Measurements from ENCODE around the gene PLPPR3. TPM values are rescaled to one million over a fixed set of nuclear protein-coding genes. Genes with fewer than 3 reads are reported as not detected.

Gene PLPPR3
- total and polyA plus RNA-seq, 10 donors = 0.03 to 0.79 (median 0.42) TPM; not detected in 4

- H3K9me3 ChIP-seq = peaks cover 0 to 19% (median 11%) of the 10 kb centered on the region in 8 donors
- H3K4me3 ChIP-seq = no peak overlapping the region
- no peaks in the 10 kb centered on the region for H3K4me1 ChIP-seq
- peaks cover 0 to 26% (median 0%) of the 10 kb centered on the region in 7 donors for H3K27me3 ChIP-seq (replicated peaks in 1 of 7)
- WGBS, 5 donors = 86 to 96% (median 94%) methylated on average over 8 to 10 of the region's 10 CpGs
- no peak overlapping the region for H3K27ac ChIP-seq
- no peak for DNase-seq
- no peak for TF ChIP-seq POLR2A (IDR thresholded peaks at IDR 0.05)
- no peak for TF ChIP-seq CTCF (IDR thresholded peaks at IDR 0.05 in 8 of 11, conservative IDR thresholded peaks at IDR 0.05 in 3 of 11)
- no peak for TF ChIP-seq POLR2AphosphoS5 (IDR thresholded peaks at IDR 0.05)
- intact Hi-C loops (cut with DNase I; ENCODE audit: low total_unique reads) = no loop called here
- no peaks in the 10 kb centered on the region for H3K36me3 ChIP-seq
Observed at GRCh38 chr19:763181-763580, 58.6 kb downstream of the PLPPR3 start.

Small RNAs within 50 kb of the gene (microRNA-seq; reads per million reads assigned to microRNA genes)
- gene MIR3187 (5.8 to 8.1 (median 7.3) reads per million in 3 donors), gene MIR4745 (0.85 to 2.9 (median 2.8) reads per million in 3 donors)

Small RNAs within 50 kb of the gene (small RNA-seq; reads per million reads assigned to genes)
- 0 reads per million in 4 donors for gene MIR3187

Other genes with a start within 250 kb of the PLPPR3 start
- 100 to 1,000 TPM; 180 to 307 (median 274) TPM for gene BSG, start 249.4 kb downstream of the PLPPR3 start, total RNA-seq
- 100 to 1,000 TPM in 2 of 3 donors, 10 to 100 TPM in 1; 95.3 to 141 (median 139) TPM for gene BSG, start 249.4 kb downstream of the PLPPR3 start, polyA plus RNA-seq
- gene HCN2, start 232.1 kb downstream of the PLPPR3 start, total RNA-seq = 1 to 10 TPM in 1 of 7 donors, under 1 TPM in 4, not detected in 2; 0.19 to 1.1 (median 0.54) TPM
- under 1 TPM; 0.09 to 0.19 (median 0.11) TPM for gene HCN2, start 232.1 kb downstream of the PLPPR3 start, polyA plus RNA-seq
- gene POLRMT, start 188.4 kb downstream of the PLPPR3 start, total RNA-seq = 10 to 100 TPM; 28.6 to 55.6 (median 49.7) TPM
- 100 to 1,000 TPM in 2 of 3 donors, 10 to 100 TPM in 1; 67.8 to 105 (median 102) TPM for gene POLRMT, start 188.4 kb downstream of the PLPPR3 start, polyA plus RNA-seq
- under 1 TPM in 2 of 7 donors, not detected in 5; 0.27 to 0.61 TPM for gene FGF22, start 182.1 kb downstream of the PLPPR3 start, total RNA-seq
- under 1 TPM in 2 of 3 donors, not detected in 1; 0.10 to 0.20 TPM for gene FGF22, start 182.1 kb downstream of the PLPPR3 start, polyA plus RNA-seq
- 10 to 100 TPM; 49.2 to 95.1 (median 57.7) TPM for gene RNF126, start 158.7 kb downstream of the PLPPR3 start, total RNA-seq
- gene RNF126, start 158.7 kb downstream of the PLPPR3 start, polyA plus RNA-seq = 10 to 100 TPM; 38.1 to 55.3 (median 45.0) TPM
- 10 to 100 TPM; 11.5 to 43.4 (median 16.6) TPM for gene FSTL3, start 145.6 kb downstream of the PLPPR3 start, total RNA-seq
- 10 to 100 TPM in 2 of 3 donors, 1 to 10 TPM in 1; 5.6 to 31.2 (median 10.9) TPM for gene FSTL3, start 145.6 kb downstream of the PLPPR3 start, polyA plus RNA-seq
- gene PRSS57, start 126.5 kb downstream of the PLPPR3 start, total RNA-seq = 1 to 10 TPM in 2 of 7 donors, under 1 TPM in 3, not detected in 2; 0.46 to 2.5 (median 0.60) TPM
- under 1 TPM; 0.24 to 0.70 (median 0.27) TPM for gene PRSS57, start 126.5 kb downstream of the PLPPR3 start, polyA plus RNA-seq
- gene PALM, start 113.0 kb downstream of the PLPPR3 start, total RNA-seq = 10 to 100 TPM; 19.9 to 80.1 (median 30.0) TPM
- gene PALM, start 113.0 kb downstream of the PLPPR3 start, polyA plus RNA-seq = 10 to 100 TPM in 1 of 3 donors, 1 to 10 TPM in 2; 6.0 to 24.1 (median 7.0) TPM
- gene MISP, start 70.8 kb downstream of the PLPPR3 start, total RNA-seq = not detected
- gene MISP, start 70.8 kb downstream of the PLPPR3 start, polyA plus RNA-seq = under 1 TPM in 1 of 3 donors, not detected in 2; 0.13 TPM
- gene PTBP1, start 24.5 kb downstream of the PLPPR3 start, total RNA-seq = 100 to 1,000 TPM; 147 to 305 (median 247) TPM
- gene PTBP1, start 24.5 kb downstream of the PLPPR3 start, polyA plus RNA-seq = 100 to 1,000 TPM in 1 of 3 donors, 10 to 100 TPM in 2; 89.9 to 130 (median 98.6) TPM
- gene AZU1, start 5.9 kb upstream of the PLPPR3 start, total RNA-seq = 10 to 100 TPM in 3 of 7 donors, 1 to 10 TPM in 4; 3.1 to 69.7 (median 9.6) TPM
- 1 to 10 TPM; 1.7 to 7.6 (median 4.2) TPM for gene AZU1, start 5.9 kb upstream of the PLPPR3 start, polyA plus RNA-seq
- 100 to 1,000 TPM in 1 of 7 donors, 10 to 100 TPM in 3, 1 to 10 TPM in 3; 2.8 to 168 (median 11.7) TPM for gene PRTN3, start 19.0 kb upstream of the PLPPR3 start, total RNA-seq
- gene PRTN3, start 19.0 kb upstream of the PLPPR3 start, polyA plus RNA-seq = 1 to 10 TPM in 2 of 3 donors, under 1 TPM in 1; 0.89 to 3.3 (median 1.3) TPM
- gene ELANE, start 30.3 kb upstream of the PLPPR3 start, total RNA-seq = 100 to 1,000 TPM in 1 of 7 donors, 10 to 100 TPM in 4, 1 to 10 TPM in 2; 3.9 to 137 (median 17.0) TPM
- gene ELANE, start 30.3 kb upstream of the PLPPR3 start, polyA plus RNA-seq = 1 to 10 TPM; 2.8 to 6.7 (median 5.4) TPM
- 10 to 100 TPM; 11.3 to 59.5 (median 26.2) TPM for gene CFD, start 37.7 kb upstream of the PLPPR3 start, total RNA-seq
- 10 to 100 TPM in 2 of 3 donors, 1 to 10 TPM in 1; 6.6 to 25.3 (median 18.4) TPM for gene CFD, start 37.7 kb upstream of the PLPPR3 start, polyA plus RNA-seq
- gene MED16, start 71.2 kb upstream of the PLPPR3 start, total RNA-seq = 10 to 100 TPM; 37.0 to 60.7 (median 52.7) TPM
- 10 to 100 TPM; 43.2 to 82.1 (median 77.6) TPM for gene MED16, start 71.2 kb upstream of the PLPPR3 start, polyA plus RNA-seq
- not detected for gene RNU6-9, start 71.5 kb upstream of the PLPPR3 start, total RNA-seq
- gene RNU6-9, start 71.5 kb upstream of the PLPPR3 start, polyA plus RNA-seq = not detected
- 100 to 1,000 TPM in 3 of 7 donors, 10 to 100 TPM in 4; 41.0 to 175 (median 90.9) TPM for gene R3HDM4, start 91.3 kb upstream of the PLPPR3 start, total RNA-seq
- 10 to 100 TPM; 74.6 to 99.7 (median 87.4) TPM for gene R3HDM4, start 91.3 kb upstream of the PLPPR3 start, polyA plus RNA-seq
- gene KISS1R, start 95.4 kb upstream of the PLPPR3 start, total RNA-seq = under 1 TPM in 5 of 7 donors, not detected in 2; 0.30 to 0.50 (median 0.37) TPM
- under 1 TPM; 0.22 to 0.42 (median 0.27) TPM for gene KISS1R, start 95.4 kb upstream of the PLPPR3 start, polyA plus RNA-seq
- gene ARID3A, start 104.1 kb upstream of the PLPPR3 start, total RNA-seq = 10 to 100 TPM; 14.9 to 42.5 (median 22.6) TPM
- 10 to 100 TPM in 1 of 3 donors, 1 to 10 TPM in 2; 2.5 to 10.3 (median 3.2) TPM for gene ARID3A, start 104.1 kb upstream of the PLPPR3 start, polyA plus RNA-seq
- gene WDR18, start 162.4 kb upstream of the PLPPR3 start, total RNA-seq = 10 to 100 TPM; 17.8 to 63.4 (median 28.2) TPM
- gene WDR18, start 162.4 kb upstream of the PLPPR3 start, polyA plus RNA-seq = 10 to 100 TPM; 57.6 to 96.0 (median 85.9) TPM
- gene GRIN3B, start 178.5 kb upstream of the PLPPR3 start, total RNA-seq = under 1 TPM in 2 of 7 donors, not detected in 5; 0.07 to 0.11 TPM
- not detected for gene GRIN3B, start 178.5 kb upstream of the PLPPR3 start, polyA plus RNA-seq
- gene TMEM259, start 199.2 kb upstream of the PLPPR3 start, total RNA-seq = 100 to 1,000 TPM; 187 to 275 (median 240) TPM
- 100 to 1,000 TPM; 172 to 560 (median 460) TPM for gene TMEM259, start 199.2 kb upstream of the PLPPR3 start, polyA plus RNA-seq
- not detected for gene RNU6-2, start 199.6 kb upstream of the PLPPR3 start, total RNA-seq
- not detected for gene RNU6-2, start 199.6 kb upstream of the PLPPR3 start, polyA plus RNA-seq
- gene CNN2, start 204.7 kb upstream of the PLPPR3 start, total RNA-seq = 100 to 1,000 TPM; 102 to 296 (median 233) TPM
- gene CNN2, start 204.7 kb upstream of the PLPPR3 start, polyA plus RNA-seq = 100 to 1,000 TPM; 126 to 147 (median 140) TPM
- 100 to 1,000 TPM in 3 of 7 donors, 10 to 100 TPM in 4; 64.6 to 162 (median 94.7) TPM for gene ABCA7, start 218.2 kb upstream of the PLPPR3 start, total RNA-seq
- gene ABCA7, start 218.2 kb upstream of the PLPPR3 start, polyA plus RNA-seq = 100 to 1,000 TPM in 2 of 3 donors, 10 to 100 TPM in 1; 67.5 to 197 (median 152) TPM
- 100 to 1,000 TPM; 161 to 258 (median 237) TPM for gene ARHGAP45, start 245.2 kb upstream of the PLPPR3 start, total RNA-seq
- gene ARHGAP45, start 245.2 kb upstream of the PLPPR3 start, polyA plus RNA-seq = 100 to 1,000 TPM; 205 to 356 (median 329) TPM